NCI-H146 treated with DMSO at 0.1 percent for 48 hours (cell line): ENCODE measurements around the gene DAAM1.

Experiments used
- DNase-seq: peaks from one replicate; lab custom pipeline; 2025; ENCODE audit not compliant: unreplicated experiment; lab: John Stamatoyannopoulos, UW

Gene DAAM1

DNA sequence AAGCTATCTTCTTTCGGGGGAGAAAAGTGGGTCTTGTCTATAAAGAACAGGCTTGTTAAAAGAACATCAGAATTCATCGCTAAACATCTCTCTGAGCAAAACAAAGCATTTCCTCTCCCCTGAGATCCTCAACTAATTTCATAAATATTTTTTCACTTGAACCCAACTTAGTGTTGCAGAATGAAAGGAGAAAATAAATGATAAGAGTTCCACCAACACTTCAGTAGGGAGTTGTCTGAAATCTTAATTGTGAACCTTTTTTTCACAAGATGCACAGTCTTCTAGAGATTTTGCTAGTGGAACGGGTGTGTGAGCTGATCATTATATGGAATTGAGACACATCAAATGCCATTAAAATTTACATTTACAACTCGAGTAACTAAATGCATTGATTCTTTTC is 1.3 kb upstream of the DAAM1 start:
- no peak for DNase-seq

DNA sequence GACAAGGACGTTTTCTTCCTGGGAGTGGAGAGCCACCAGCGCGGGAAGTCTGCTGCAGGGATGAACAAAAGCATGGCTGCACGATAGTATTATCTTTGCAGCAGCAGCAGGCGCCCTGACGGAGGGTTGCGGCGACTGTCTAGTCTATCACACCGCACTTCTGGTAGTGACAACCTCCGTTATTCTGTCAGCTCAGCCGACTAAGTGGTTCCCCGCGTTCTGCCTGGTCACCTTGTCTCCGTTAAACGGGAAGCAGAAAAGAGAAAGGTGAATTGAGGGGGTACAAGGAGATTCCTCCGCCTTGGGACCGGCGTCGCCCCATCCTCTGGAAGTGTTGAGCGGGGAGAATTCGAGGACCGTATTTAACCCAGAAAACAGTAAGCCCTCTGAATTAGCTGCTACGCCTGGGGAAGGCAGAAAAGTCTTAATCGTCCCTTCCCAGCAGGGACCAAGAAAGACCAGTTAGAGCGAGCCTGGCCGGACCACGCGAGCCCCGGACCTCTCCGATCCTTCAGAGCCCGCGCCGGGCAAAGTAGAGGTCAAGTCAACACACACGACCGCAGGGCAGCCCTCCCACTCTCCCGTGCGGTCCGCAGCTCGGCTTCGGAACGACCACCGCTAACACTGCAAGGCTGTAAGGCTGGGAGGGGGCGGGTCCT is 536 bp upstream of the DAAM1 start:
- no peak for DNase-seq

DNA sequence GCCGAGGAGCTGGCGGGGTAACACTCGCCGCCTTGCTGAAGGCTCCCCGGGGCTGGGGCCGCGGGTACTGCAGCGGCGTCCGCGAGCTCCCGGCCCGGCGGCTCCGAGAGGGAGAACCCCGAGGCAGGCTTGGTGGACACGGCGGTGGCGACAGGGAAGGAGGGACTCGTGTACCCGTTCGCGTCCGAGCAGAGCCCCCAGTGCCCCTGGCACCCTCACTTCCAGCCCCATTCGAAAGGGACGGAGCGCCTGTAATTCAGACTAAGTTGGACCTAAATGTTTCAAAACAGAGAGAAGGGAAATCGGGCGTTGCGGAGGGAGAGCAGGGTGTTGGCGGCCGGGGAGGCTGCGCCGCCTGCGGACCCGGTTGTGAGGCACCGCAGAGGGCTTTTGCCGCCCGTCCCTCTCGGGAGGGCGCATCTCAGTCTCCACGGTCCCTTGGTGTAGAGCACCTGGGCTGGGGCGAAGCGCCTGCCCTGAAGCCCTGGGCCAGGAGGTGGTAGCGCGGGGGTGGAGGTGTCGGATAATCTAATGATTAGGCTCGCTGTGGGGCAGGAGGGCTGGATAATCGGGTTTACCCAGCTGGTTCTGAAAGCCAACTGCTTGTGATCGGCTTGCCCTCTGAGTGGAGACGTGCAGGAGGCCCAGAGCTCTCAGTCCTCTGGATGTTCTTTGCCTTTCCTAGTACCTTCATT is 771 bp downstream of the DAAM1 start:
- DNase-seq = peak; percentile 5

GRCh38 chr14:59189786-59190368 is 1.4 kb downstream of the DAAM1 start:
- peak; percentile 70 for DNase-seq

GRCh38 chr14:59190372-59190771 is 1.9 kb downstream of the DAAM1 start:
- peak; percentile 17 for DNase-seq

DNA sequence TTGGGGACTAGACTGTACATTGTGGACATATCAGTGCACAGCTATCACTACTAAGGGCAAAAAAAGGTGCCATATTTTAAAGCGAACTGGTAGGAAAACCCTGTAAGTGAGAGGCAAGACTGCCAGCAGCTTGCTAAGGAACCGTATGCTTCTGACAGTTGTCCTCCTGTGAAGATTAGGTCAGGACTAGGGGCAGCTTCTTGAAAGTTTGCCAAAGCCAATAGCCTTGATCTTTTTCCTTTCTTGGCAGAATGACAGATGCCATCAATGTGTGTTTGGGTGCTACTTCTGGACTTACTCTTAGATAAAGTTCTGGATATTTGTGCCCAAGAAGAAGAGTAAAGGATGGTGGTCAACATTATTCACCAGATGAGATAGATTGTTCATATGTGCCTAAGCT is 7.4 kb downstream of the DAAM1 start:
- DNase-seq = no peak

GRCh38 chr14:59197695-59198262 is 9.3 kb downstream of the DAAM1 start:
- DNase-seq = no peak

GRCh38 chr14:59199205-59199604 is 10.7 kb downstream of the DAAM1 start:
- DNase-seq = no peak

- DNase-seq = no peak
These were observed 11.1 kb downstream of the DAAM1 start for GRCh38 chr14:59199614-59200013.

DNA sequence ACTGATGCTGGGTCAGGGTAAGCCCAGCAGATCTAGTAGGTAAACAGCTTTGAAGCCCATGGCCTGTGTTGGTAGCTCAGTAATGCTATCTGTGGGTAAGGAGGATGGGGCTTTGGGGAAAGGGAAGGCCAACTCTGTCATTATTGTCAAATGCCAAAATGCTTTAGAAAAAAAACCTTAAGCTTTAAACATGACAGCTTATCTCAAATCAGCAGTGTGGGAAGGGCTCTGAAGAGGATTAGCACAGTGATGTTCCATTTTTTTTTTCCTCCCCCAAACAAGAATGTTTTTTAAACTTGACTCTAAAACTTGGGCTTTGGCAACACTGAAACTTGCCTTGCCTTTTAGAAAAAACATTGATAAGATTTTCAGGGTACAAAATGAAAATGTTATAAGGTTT is 11.7 kb downstream of the DAAM1 start:
- no peak for DNase-seq

- no peak for DNase-seq
These were observed 13.6 kb downstream of the DAAM1 start for GRCh38 chr14:59202031-59202430.

GRCh38 chr14:59204305-59204704 is 15.8 kb downstream of the DAAM1 start:
- no peak for DNase-seq

GRCh38 chr14:59206892-59207291 is 18.4 kb downstream of the DAAM1 start:
- no peak for DNase-seq

- DNase-seq = no peak
These were observed 19.1 kb downstream of the DAAM1 start for GRCh38 chr14:59207506-59207933.

DNA sequence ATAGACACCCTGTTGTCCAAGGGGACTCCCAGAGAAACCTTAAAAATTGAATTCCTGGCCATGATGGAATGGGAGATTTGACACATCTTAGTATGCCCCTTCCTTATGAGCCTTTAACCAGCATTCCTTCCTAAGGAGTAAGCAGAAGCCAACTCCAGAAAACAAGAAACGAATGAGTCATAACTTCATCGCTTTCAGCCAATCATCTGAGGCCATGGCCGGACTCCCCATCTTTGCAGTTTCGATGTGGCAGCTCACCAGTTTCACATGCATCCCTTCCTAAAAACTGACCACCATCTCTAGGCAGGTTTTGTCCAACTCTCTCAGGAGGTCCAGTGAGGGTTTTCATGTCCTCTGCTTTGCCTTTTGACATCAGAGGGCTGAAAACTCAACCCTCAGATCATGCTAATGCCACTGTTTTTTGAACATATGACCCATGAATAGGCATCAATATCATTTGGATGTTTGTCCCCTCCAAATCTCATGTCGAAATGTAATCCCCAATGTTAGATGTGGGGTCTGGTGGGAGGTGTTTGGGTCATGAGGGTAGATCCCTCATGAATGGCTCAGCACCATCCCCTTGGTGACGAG is 19.9 kb downstream of the DAAM1 start:
- DNase-seq = no peak

DNA sequence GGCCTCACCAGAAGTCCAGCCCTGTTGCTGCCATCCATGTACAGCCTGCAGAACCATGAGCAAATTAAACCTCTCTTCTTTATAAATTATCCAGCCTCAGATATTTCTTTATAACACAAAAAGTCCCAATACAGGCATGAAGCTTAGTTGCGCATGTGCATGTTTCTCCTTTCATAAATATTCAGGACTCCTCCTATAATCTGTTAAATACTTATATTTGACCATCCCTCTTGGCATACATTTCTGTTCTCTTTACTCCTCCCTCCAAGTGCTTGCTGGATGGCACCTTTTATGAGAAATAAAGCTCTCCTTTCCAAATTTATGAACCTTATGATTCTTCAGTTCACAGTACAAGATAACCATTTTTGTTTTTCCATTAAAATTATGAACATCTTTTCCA is 20.5 kb downstream of the DAAM1 start:
- DNase-seq = no peak

DNA sequence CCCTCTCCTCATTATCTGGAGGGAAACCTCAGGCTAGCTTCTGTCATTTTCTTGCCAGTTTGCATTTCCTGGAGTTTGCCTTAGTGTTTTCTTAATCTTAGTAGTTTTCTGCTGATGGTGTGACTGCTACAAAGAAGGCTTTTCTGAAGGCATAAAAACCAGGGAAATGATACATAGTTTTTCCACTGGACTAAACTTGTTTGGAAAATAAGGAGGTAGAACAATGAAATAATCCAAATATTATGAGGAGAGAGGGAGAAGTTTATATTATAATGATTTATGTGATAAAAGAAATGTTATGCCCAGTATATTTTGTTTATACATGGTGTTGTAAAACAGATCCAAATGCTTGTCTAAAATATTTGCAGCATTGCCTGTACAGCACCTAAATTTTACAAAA is 22.2 kb downstream of the DAAM1 start:
- no peak for DNase-seq

GRCh38 chr14:59213368-59214315 is 25.2 kb downstream of the DAAM1 start:
- no peak for DNase-seq

- DNase-seq = no peak
These were observed 26.3 kb downstream of the DAAM1 start for GRCh38 chr14:59214702-59215302.

DNA sequence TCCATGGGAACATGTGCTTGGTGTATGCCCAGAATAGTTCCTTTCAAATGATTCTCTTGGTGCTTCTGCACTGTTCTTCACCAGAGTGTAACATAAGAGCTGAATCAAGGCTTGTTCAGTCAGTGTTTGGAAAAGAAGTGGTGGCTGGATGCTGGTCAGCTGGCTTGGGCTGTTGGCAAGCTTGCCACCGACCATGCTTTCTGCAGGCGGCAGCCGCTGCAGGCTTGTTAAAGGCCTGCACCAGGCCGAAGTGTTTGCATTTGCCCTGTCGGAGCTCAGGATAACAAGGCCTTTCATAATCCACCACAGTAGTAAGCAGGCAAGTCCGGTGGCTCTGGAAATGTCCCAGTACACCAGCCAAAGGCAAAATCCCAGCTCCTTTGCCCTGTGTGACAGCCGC is 26.9 kb downstream of the DAAM1 start:
- DNase-seq = no peak
